Sigmoid colon (tissue), 7 donors: ENCODE data around the gene KRT85. TPM values are rescaled to one million over a fixed set of nuclear protein-coding genes. Genes with fewer than 3 reads are reported as not detected.

ENCODE experiments used
- DNase-seq: peaks from one replicate; pipeline ENCODE4 v3.0.0-alpha.2; 2019
- H3K27ac ChIP-seq, 4 donors: fragments of 200-600 bp; sonication (generic); one replicate each; pipeline ENCODE4 v1.5.1; 2016 to 2019; ENCODE audit warnings: mild to moderate bottlenecking in 1 of 4
- H3K27me3 ChIP-seq, 3 donors: fragments of 200-600 bp; sonication (generic); one replicate each; pipeline ENCODE4 v1.5.1; 2019; ENCODE audit warnings: mild to moderate bottlenecking in 1 of 3
- H3K36me3 ChIP-seq, 4 donors: fragments of 200-600 bp; sonication (generic); one replicate each; pipeline ENCODE4 v1.5.1; 2016 to 2019
- H3K4me1 ChIP-seq, 4 donors: fragments of 200-600 bp; sonication (generic); one replicate each; pipeline ENCODE4 v1.5.1; 2017 to 2019
- H3K4me3 ChIP-seq, 4 donors: fragments of 200-600 bp; sonication (generic); one replicate each; pipeline ENCODE4 v1.5.1; 2017 to 2019; ENCODE audit warnings: mild to moderate bottlenecking in 2 of 4, moderate library complexity in 1 of 4
- H3K9me3 ChIP-seq, 4 donors: fragments of 200-600 bp in 3 of 4; sonication (generic) in 3 of 4; one replicate each; pipeline versions ENCODE4 v1.5.1 to v1.6.1; 2013 to 2019
- EP300 ChIP-seq, 4 donors: sonication (generic); formaldehyde crosslinking; IDR thresholded peaks; one replicate each; pipeline ENCODE4 v1.6.1; 2017; ENCODE audit warnings: antibody characterized with exemption in 4 of 4
- POLR2A ChIP-seq, 2 donors: fragments of 450-650 bp; IDR thresholded peaks; one replicate each; pipeline ENCODE4 v1.6.1; 2016; ENCODE audit warnings: antibody characterized with exemption in 2 of 2, mild to moderate bottlenecking in 2 of 2, moderate library complexity in 2 of 2
- POLR2AphosphoS5 ChIP-seq, 4 donors: sonication (generic); formaldehyde crosslinking; IDR thresholded peaks; one replicate each; pipeline ENCODE4 v1.6.1; 2017; ENCODE audit warnings: antibody characterized with exemption in 4 of 4
- WGBS, 2 donors: extraction: QIAGEN DNeasy Blood & Tissue Kit; methylation state at CpG; one replicate each; pipeline ENCODE4 v1.1.7; 2013; 5-methylcytosine and 5-hydroxymethylcytosine counted together
- intact Hi-C: fragments of 100-400 bp; cut with DNase I; formaldehyde crosslinking; loops from one replicate; pipeline ENCODE4 v1.15.1; 2023
- polyA plus RNA-seq, 3 donors: library from polyadenylated mRNA; stranded (reverse); fragments of 200-250 nt; gene quantifications; one replicate each; pipeline ENCODE4 v1.2.3, GENCODE V29; 2013
- total RNA-seq, 4 donors: library from RNA; depleted of rRNA; stranded (reverse); fragments of >200 nt; gene quantifications; one replicate each; pipeline ENCODE4 v1.1.0, GENCODE V29; 2016
- TF ChIP-seq, protein P1 (sequence below), 4 experiments: fragments of 450-650 bp in 3 of 4; fragments of 200-600 bp in 1 of 4; IDR thresholded peaks; one replicate each; pipeline ENCODE4 v1.5.1; 2016 to 2019; ENCODE audit warnings: antibody characterized with exemption in 4 of 4, mild to moderate bottlenecking in 3 of 4, moderate library complexity in 2 of 4
- donor health status: healthy with polysubstance abuse.
- donor health status: Bipolar disorder and iron deficiency.
- donor health status: healthy.

The KRT85 gene
- total and polyA plus RNA-seq, 7 donors: not detected

DNA sequence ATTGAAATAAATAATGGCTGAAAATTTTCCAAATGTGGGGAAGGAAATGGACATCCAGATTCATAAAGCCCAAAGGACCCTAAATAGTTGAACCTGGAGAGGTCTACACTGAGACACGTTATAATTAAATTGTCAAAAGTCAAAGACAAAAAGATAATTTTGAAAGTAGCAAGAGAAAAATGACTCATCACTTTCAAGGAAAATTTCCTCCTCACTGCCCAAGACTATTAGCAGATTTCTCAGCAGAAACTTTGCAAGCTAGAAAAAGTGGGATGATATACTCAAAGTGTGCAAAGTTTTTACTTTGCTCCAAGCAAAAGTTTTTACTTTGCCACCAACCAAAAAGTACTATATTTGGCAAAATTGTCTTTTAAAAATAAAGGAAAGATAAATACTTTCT is 30.2 kb downstream of the KRT85 start:
- intact Hi-C loops: no loop called here
- H3K4me3 ChIP-seq: no peak overlapping the region
- WGBS, 2 donors: 9 to 57% methylated on average over 1 of the region's 1 CpG
- H3K27ac ChIP-seq: no peak overlapping the region
- TF ChIP-seq POLR2A (IDR thresholded peaks at IDR 0.05): no peak
- H3K27me3 ChIP-seq: no peaks in the 10 kb centered on the region
- no peaks in the 10 kb centered on the region for H3K4me1 ChIP-seq
- no peaks in the 10 kb centered on the region for H3K36me3 ChIP-seq
- no peak for DNase-seq
- peaks cover 0 to 7% (median 2%) of the 10 kb centered on the region in 4 donors for H3K9me3 ChIP-seq

DNA sequence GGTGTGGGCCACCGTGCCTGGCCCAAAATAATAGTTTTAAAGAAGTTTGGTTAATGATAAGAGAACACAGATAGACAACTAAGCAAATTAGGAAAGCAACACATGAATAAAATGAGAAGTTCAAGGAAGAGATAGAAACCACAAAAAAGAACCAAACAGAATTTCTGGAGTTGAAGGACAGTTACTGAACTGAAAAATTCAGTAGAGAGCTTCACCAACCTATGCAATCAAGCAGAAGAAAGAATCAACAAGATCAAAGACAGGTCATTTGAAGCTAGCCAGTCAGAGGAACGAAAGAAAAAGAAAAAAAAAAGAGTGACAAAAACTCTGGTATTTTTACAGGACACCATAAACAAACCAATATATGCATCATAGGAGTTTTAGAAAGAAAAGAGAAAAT is 30.6 kb downstream of the KRT85 start:
- no peak for TF ChIP-seq EP300 (IDR thresholded peaks at IDR 0.05)
- no peak for TF ChIP-seq POLR2A (IDR thresholded peaks at IDR 0.05)
- TF ChIP-seq POLR2AphosphoS5 (IDR thresholded peaks at IDR 0.05): no peak
- TF ChIP-seq, protein P1, sequence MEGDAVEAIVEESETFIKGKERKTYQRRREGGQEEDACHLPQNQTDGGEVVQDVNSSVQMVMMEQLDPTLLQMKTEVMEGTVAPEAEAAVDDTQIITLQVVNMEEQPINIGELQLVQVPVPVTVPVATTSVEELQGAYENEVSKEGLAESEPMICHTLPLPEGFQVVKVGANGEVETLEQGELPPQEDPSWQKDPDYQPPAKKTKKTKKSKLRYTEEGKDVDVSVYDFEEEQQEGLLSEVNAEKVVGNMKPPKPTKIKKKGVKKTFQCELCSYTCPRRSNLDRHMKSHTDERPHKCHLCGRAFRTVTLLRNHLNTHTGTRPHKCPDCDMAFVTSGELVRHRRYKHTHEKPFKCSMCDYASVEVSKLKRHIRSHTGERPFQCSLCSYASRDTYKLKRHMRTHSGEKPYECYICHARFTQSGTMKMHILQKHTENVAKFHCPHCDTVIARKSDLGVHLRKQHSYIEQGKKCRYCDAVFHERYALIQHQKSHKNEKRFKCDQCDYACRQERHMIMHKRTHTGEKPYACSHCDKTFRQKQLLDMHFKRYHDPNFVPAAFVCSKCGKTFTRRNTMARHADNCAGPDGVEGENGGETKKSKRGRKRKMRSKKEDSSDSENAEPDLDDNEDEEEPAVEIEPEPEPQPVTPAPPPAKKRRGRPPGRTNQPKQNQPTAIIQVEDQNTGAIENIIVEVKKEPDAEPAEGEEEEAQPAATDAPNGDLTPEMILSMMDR (IDR thresholded peaks at IDR 0.05): no peak
- Histone ChIP-seq H3K4me1 (no peaks in the 10 kb centered on the region), H3K4me3 (no peak overlapping the region), H3K27me3 (no peaks in the 10 kb centered on the region), H3K9me3 (peaks cover 0 to 7% (median 2%) of the 10 kb centered on the region in 4 donors), H3K27ac (no peak overlapping the region), H3K36me3 (no peaks in the 10 kb centered on the region)
- intact Hi-C loops: no loop called here
- no peak for DNase-seq
- 49 to 74% methylated on average over 2 of the region's 2 CpGs for WGBS, 2 donors

DNA sequence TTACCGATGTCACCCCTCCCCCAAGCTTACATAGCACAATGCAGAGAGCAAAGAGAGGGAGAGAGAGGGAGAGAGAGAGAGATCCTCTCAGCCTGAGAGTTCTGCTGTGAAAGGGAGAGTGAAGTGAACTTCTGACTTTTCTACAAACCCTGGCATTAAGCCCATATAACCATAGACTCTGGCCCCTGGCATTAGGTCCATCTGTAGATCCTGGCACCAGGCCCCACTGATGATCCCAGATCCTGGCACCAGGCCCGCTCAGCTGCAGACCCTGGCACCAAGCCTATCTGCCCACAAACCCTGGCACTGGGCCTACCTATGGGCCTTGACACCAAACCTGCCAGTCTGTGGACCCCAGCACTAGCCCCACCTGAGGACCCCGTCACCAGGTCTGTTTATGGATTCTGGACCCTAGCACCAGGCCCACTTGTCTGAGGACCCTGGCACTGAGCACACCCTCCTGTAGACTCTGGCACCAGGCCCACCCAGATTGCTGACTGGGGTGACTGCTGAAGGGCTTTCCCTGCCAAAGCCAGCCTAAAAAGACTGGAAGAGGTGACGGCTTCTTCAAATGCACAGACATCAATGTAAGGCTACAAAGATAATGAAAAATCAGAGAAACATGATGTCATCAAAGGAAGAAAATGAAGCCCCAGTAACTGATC is 31.6 kb downstream of the KRT85 start:
- H3K36me3 ChIP-seq: no peaks in the 10 kb centered on the region
- no peak overlapping the region for H3K27ac ChIP-seq
- peak; percentile 62 for DNase-seq
- 24 to 72% methylated on average over 4 of the region's 4 CpGs for WGBS, 2 donors
- peaks cover 0 to 7% (median 2%) of the 10 kb centered on the region in 4 donors for H3K9me3 ChIP-seq
- H3K4me3 ChIP-seq: no peak overlapping the region
- intact Hi-C loops: no loop called here
- no peaks in the 10 kb centered on the region for H3K27me3 ChIP-seq
- H3K4me1 ChIP-seq: no peaks in the 10 kb centered on the region
- no peak for TF ChIP-seq POLR2A (IDR thresholded peaks at IDR 0.05)

DNA sequence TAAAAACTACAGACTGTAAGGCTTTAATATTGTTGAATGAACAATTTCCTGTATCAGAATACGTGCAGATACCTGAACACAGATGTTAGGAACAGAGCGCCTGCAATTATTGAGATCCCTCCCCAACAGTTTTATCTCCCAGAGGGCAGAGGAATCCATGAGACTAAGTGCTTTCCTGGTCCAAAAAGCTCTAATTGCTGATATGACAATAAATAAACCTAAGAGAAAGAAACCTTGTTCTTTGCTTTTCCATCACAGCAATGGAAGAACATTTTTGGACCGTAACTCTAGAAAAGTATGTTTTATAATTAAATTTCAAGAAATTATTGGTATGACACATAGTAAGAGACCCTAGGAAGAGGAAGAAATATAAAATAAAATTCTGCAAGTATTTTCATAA is 33.1 kb downstream of the KRT85 start:
- Histone ChIP-seq H3K27ac (no peak overlapping the region), H3K27me3 (no peaks in the 10 kb centered on the region), H3K4me3 (no peak overlapping the region), H3K9me3 (peaks cover 0 to 7% (median 2%) of the 10 kb centered on the region in 4 donors), H3K36me3 (no peaks in the 10 kb centered on the region), H3K4me1 (no peaks in the 10 kb centered on the region)
- intact Hi-C loops: no loop called here
- 85 to 91% methylated on average over 3 of the region's 3 CpGs for WGBS, 2 donors
- no peak for DNase-seq
- TF ChIP-seq POLR2AphosphoS5 (IDR thresholded peaks at IDR 0.05) (no peak), POLR2A (IDR thresholded peaks at IDR 0.05) (no peak), EP300 (IDR thresholded peaks at IDR 0.05) (no peak)
- TF ChIP-seq, protein P1 (IDR thresholded peaks at IDR 0.05): no peak

DNA sequence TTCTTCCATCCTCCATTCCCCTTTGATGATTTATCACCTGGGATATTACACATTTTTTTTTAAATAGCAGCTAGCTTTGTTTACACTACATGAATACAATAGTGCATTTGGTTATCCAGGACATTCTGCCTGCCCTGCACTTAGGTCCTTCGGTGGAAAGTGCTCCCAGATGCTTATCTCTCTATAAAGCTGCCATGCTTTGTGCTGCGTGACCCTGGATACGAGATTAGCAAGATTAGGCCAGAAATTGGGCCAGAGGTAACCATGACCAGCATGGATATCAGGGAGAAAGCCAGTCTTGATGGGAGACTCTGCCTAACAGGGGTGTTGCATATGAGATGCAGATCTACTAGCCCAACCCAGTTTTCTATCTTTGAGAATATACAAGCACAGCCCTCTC is 34.0 kb downstream of the KRT85 start:
- intact Hi-C loops: no loop called here
- DNase-seq: peak; percentile 25
- Histone ChIP-seq H3K36me3 (no peaks in the 10 kb centered on the region), H3K4me1 (no peaks in the 10 kb centered on the region), H3K4me3 (no peak overlapping the region), H3K27ac (no peak overlapping the region), H3K27me3 (no peaks in the 10 kb centered on the region), H3K9me3 (peaks cover 0 to 7% (median 2%) of the 10 kb centered on the region in 4 donors)
- WGBS, 2 donors: 16 to 36% methylated on average over 3 of the region's 3 CpGs
- TF ChIP-seq, protein P1 (IDR thresholded peaks at IDR 0.05): no peak
- TF ChIP-seq POLR2AphosphoS5 (IDR thresholded peaks at IDR 0.05) (no peak), EP300 (IDR thresholded peaks at IDR 0.05) (no peak), POLR2A (IDR thresholded peaks at IDR 0.05) (no peak)

DNA sequence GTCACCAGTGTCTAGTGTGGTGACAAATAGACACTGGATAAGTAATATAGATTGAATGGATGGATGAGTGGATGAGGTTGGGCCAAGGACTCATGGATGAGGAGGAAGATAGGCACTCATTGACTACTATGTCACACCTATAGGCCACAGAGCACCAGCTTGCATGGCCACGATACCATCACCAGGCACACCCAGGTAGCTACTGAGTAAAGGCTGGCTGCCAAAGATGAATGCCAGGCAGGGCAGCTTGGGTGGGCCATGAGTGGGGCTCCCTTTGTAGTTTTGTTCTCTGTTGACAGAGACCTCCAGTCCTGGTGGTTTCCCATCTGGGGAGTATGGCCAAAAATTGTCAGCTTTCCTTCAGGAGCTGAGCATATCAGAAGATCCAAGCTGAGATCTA is 34.9 kb downstream of the KRT85 start:
- no peak for TF ChIP-seq POLR2A (IDR thresholded peaks at IDR 0.05)
- no peak for TF ChIP-seq EP300 (IDR thresholded peaks at IDR 0.05)
- no peak for TF ChIP-seq POLR2AphosphoS5 (IDR thresholded peaks at IDR 0.05)
- TF ChIP-seq, protein P1 (IDR thresholded peaks at IDR 0.05): no peak
- no peak overlapping the region for H3K4me3 ChIP-seq
- no peaks in the 10 kb centered on the region for H3K36me3 ChIP-seq
- H3K27ac ChIP-seq: no peak overlapping the region
- intact Hi-C loops: no loop called here
- no peaks in the 10 kb centered on the region for H3K4me1 ChIP-seq
- no peaks in the 10 kb centered on the region for H3K27me3 ChIP-seq
- peaks cover 0 to 7% (median 2%) of the 10 kb centered on the region in 4 donors for H3K9me3 ChIP-seq
- peak; percentile 13 for DNase-seq
- 92 to 95% methylated on average over 1 of the region's 1 CpG for WGBS, 2 donors
